Endothelial cell of umbilical vein (primary cell): Measurements from ENCODE around the gene VAV2. TPM values are rescaled to one million over a fixed set of nuclear protein-coding genes. Genes with fewer than 3 reads are reported as not detected.

Experiments
- BruUV-seq: library from RNA; stranded (reverse); fragments of 400-500 nt; replicated peaks from 2 replicates; lab custom pipeline; 2021; lab: Mats Ljungman, UMichigan
- CTCF ChIA-PET: fragments of 300-600, 350-600 bp; sonication (Branson Sonifier 250); formaldehyde crosslinking; loops from one replicate; lab custom pipeline; 2021; ENCODE audit warnings: antibody characterized with exemption, inconsistent platforms; lab: Charles Lee
- POLR2A ChIA-PET: fragments of 300-600, 350-600 bp; sonication (Branson Sonifier 250); formaldehyde crosslinking; loops from one replicate; lab custom pipeline; 2021; ENCODE audit warnings: antibody characterized with exemption, inconsistent platforms; lab: Charles Lee
- DNase-seq: peaks from one replicate; pipeline ENCODE4 v3.0.0-alpha.2; 2011; ENCODE audit warnings: low read depth, low spot score
- FAIRE-seq: peaks from 2 replicates; lab custom pipeline; 2011; peaks lifted over from hg19 to GRCh38; lab: Jason Lieb, UNC
- H2AFZ ChIP-seq: 2 replicates; pipeline ENCODE4 v1.6.0; 2012; ENCODE audit warnings: low read depth, low read length, control low read depth, inconsistent platforms
- H3K27ac ChIP-seq: 2 replicates; pipeline ENCODE4 v1.5.1; 2011; ENCODE audit warnings: low read depth, mild to moderate bottlenecking, control low read depth, low read length, moderate library complexity; ENCODE audit not compliant: insufficient read depth
- H3K27me3 ChIP-seq, 2 experiments: 2 replicates each; pipeline versions ENCODE4 v1.6.0 to v1.6.1; 2011; ENCODE audit warnings: low read length in 2 of 2, mixed read lengths in 1 of 2; ENCODE audit not compliant: control insufficient read depth in 2 of 2, insufficient read depth in 2 of 2
- H3K36me3 ChIP-seq, 2 experiments: 2 replicates in 1 of 2; 3 replicates in 1 of 2; pipeline ENCODE4 v1.5.1; 2011; ENCODE audit warnings: low read length in 2 of 2, mild to moderate bottlenecking in 1 of 2, moderate library complexity in 1 of 2; ENCODE audit not compliant: control insufficient read depth in 2 of 2, insufficient read depth in 2 of 2; ENCODE audit errors: extremely low read depth in 1 of 2
- H3K4me1 ChIP-seq: 3 replicates; pipeline ENCODE4 v1.5.1; 2011; ENCODE audit warnings: mild to moderate bottlenecking, low read length; ENCODE audit not compliant: control insufficient read depth, insufficient read depth; ENCODE audit errors: extremely low read depth
- H3K4me2 ChIP-seq: 2 replicates; pipeline ENCODE4 v1.6.1; 2011; ENCODE audit warnings: low read length, control low read depth, mixed read lengths; ENCODE audit not compliant: insufficient read depth
- H3K4me3 ChIP-seq, 3 experiments: fragments of 200-600 bp in 1 of 3; sonication (generic), shearing (Covaris generic) in 1 of 3; replicated peaks in 1 of 3; 2 replicates each; pipeline ENCODE4 v1.5.1; 2011 to 2016; ENCODE audit warnings: control low read depth in 3 of 3, low read length in 3 of 3, mild to moderate bottlenecking in 2 of 3, inconsistent platforms in 1 of 3, low read depth in 1 of 3, moderate library complexity in 1 of 3; ENCODE audit not compliant: insufficient read depth in 1 of 3
- H3K79me2 ChIP-seq: 2 replicates; pipeline ENCODE4 v1.6.0; 2012; ENCODE audit warnings: low read length, inconsistent platforms; ENCODE audit not compliant: control insufficient read depth, insufficient read depth
- H3K9ac ChIP-seq: replicated peaks from 2 replicates; pipeline ENCODE3; 2011; ENCODE audit warnings: low read length, control low read depth; ENCODE audit not compliant: insufficient read depth; ENCODE audit errors: extremely low read depth
- H3K9me1 ChIP-seq: replicated peaks from 3 replicates; pipeline ENCODE4 v1.6.0; 2011; ENCODE audit warnings: mild to moderate bottlenecking, low read length; ENCODE audit not compliant: control insufficient read depth, insufficient read depth; ENCODE audit errors: extremely low read depth
- H3K9me3 ChIP-seq: replicated peaks from 2 replicates; pipeline ENCODE4 v1.5.1; 2012; ENCODE audit warnings: low read length, inconsistent platforms; ENCODE audit not compliant: control insufficient read depth, insufficient read depth
- H4K20me1 ChIP-seq: replicated peaks from 2 replicates; pipeline ENCODE3; 2011; ENCODE audit warnings: mild to moderate bottlenecking, low read length; ENCODE audit not compliant: control insufficient read depth, insufficient read depth; ENCODE audit errors: extremely low read depth
- CTCF ChIP-seq, 2 donors: IDR thresholded peaks; 1 replicate in 1 of 2; 2 replicates in 1 of 2; pipeline ENCODE4 v1.5.1; 2011; ENCODE audit warnings: low read length in 2 of 2, mild to moderate bottlenecking in 2 of 2, moderate library complexity in 2 of 2, control low read depth in 1 of 2, inconsistent platforms in 1 of 2, low read depth in 1 of 2; ENCODE audit not compliant: insufficient read depth in 1 of 2; ENCODE audit errors: extremely low read depth in 1 of 2
- EZH2 ChIP-seq: IDR thresholded peaks from 2 replicates; pipeline ENCODE4 v1.6.1; 2012; ENCODE audit warnings: borderline replicate concordance, low read depth, mild to moderate bottlenecking, moderate library complexity, low read length, inconsistent platforms; ENCODE audit not compliant: severe bottlenecking
- FOS ChIP-seq: IDR thresholded peaks from 2 replicates; pipeline ENCODE4 v1.6.1; 2011; ENCODE audit warnings: mild to moderate bottlenecking, low read length, moderate library complexity, borderline replicate concordance; ENCODE audit not compliant: insufficient read depth
- GATA2 ChIP-seq: IDR thresholded peaks from 2 replicates; pipeline ENCODE4 v1.7.0; 2011; ENCODE audit warnings: low read depth, mild to moderate bottlenecking, moderate library complexity, mixed read lengths, low read length; ENCODE audit not compliant: insufficient read length, insufficient read depth
- JUN ChIP-seq: IDR thresholded peaks from 2 replicates; pipeline ENCODE4 v1.6.1; 2011; ENCODE audit warnings: borderline replicate concordance, low read depth; ENCODE audit not compliant: insufficient read length, insufficient read depth
- MAX ChIP-seq: IDR thresholded peaks from 2 replicates; pipeline ENCODE4 v1.6.1; 2011; ENCODE audit not compliant: insufficient read depth, insufficient read length
- MYC ChIP-seq: IDR thresholded peaks from one replicate; pipeline ENCODE4 v1.6.1; 2011; ENCODE audit warnings: mild to moderate bottlenecking, low read depth, low read length
- POLR2A ChIP-seq: IDR thresholded peaks from 2 replicates; pipeline ENCODE4 v1.6.1; 2012; ENCODE audit warnings: low read depth, mild to moderate bottlenecking, control low read depth, low read length
- POLR2AphosphoS5 ChIP-seq: IDR thresholded peaks from 2 replicates; pipeline ENCODE4 v1.6.1; 2012; ENCODE audit warnings: low read depth, mild to moderate bottlenecking, control low read depth, low read length, moderate library complexity; ENCODE audit not compliant: insufficient read depth
- dilution Hi-C: fragments of 300-500 bp; cut with MboI; formaldehyde crosslinking; loops from one replicate; pipeline ENCODE4 v1.15.0; 2019; ENCODE audit warnings: low sequenced_read_pairs; ENCODE audit not compliant: extremely low pct_ligation_motif_present
- intact Hi-C: fragments of 100-400 bp; cut with micrococcal nuclease; formaldehyde crosslinking; loops from one replicate; pipeline ENCODE4 v1.10.0; 2022
- polyA plus RNA-seq, 4 experiments: library from polyadenylated mRNA; depleted of rRNA in 3 of 4; stranded (reverse) in 3 of 4; unstranded in 1 of 4; fragments of >200 nt; gene quantifications; 2 replicates each; pipeline versions ENCODE4 v1.2.1 to v1.2.3, GENCODE V29; 2011 to 2012; ENCODE audit warnings: missing spikeins in 1 of 4
- total RNA-seq: library from RNA; stranded (reverse); gene quantifications from 2 replicates; pipeline ENCODE4 v1.2.3, GENCODE V29; 2021

Gene VAV2
- total and polyA plus RNA-seq, 2 donors (not counting 3 experiments of a cell fraction or from before 2014, with no cell fraction given): 10.6 to 30.6 TPM

- Histone ChIP-seq H3K4me1 (no peaks in the 10 kb centered on the region), H4K20me1 (no peaks in the 10 kb centered on the region), H2AFZ (no peak overlapping the region), H3K9me3 (no peaks in the 10 kb centered on the region), H3K4me3 (no peak overlapping the region), H3K36me3 (no peaks in the 10 kb centered on the region), H3K27ac (no peak overlapping the region), H3K27me3 (no peaks in the 10 kb centered on the region), H3K79me2 (no peaks in the 10 kb centered on the region), H3K9ac (no peak overlapping the region), H3K9me1 (no peaks in the 10 kb centered on the region), H3K4me2 (no peak overlapping the region)
- dilution Hi-C loops (no loop called here), intact Hi-C loops (no loop called here)
- TF ChIP-seq EZH2: no peak
- no peak for TF ChIP-seq JUN
- no peak for TF ChIP-seq POLR2AphosphoS5
- TF ChIP-seq GATA2: no peak
- TF ChIP-seq POLR2A: no peak
- TF ChIP-seq FOS: no peak
- no peak for FAIRE-seq
- POLR2A ChIA-PET: no interaction called here
- no peak for DNase-seq
- BruUV-seq: no TSS peak
- CTCF ChIA-PET: no interaction called here
Measured at GRCh38 chr9:133837627-133838597, 154.2 kb downstream of the VAV2 start.

- no peaks in the 10 kb centered on the region for H3K79me2 ChIP-seq
- H3K9ac ChIP-seq: no peak overlapping the region
- POLR2A ChIA-PET: no interaction called here
- no peaks in the 10 kb centered on the region for H3K4me1 ChIP-seq
- no peak overlapping the region for H3K4me2 ChIP-seq
- no peak overlapping the region for H3K27ac ChIP-seq
- no peak overlapping the region for H2AFZ ChIP-seq
- no peaks in the 10 kb centered on the region for H3K9me3 ChIP-seq
- DNase-seq: no peak
- BruUV-seq: no TSS peak
- CTCF ChIA-PET: no interaction called here
- H4K20me1 ChIP-seq: no peaks in the 10 kb centered on the region
- H3K27me3 ChIP-seq: no peaks in the 10 kb centered on the region
- no peaks in the 10 kb centered on the region for H3K36me3 ChIP-seq
- H3K4me3 ChIP-seq: no peak overlapping the region
- H3K9me1 ChIP-seq: no peaks in the 10 kb centered on the region
- no peak for FAIRE-seq
- TF ChIP-seq CTCF (IDR thresholded peaks at IDR 0.05; ENCODE audit: extremely low read depth in 1 of 2, insufficient read depth in 1 of 2, low read depth in 1 of 2, low read length in 2 of 2) (no peak), EZH2 (no peak), POLR2AphosphoS5 (no peak), POLR2A (no peak), JUN (no peak), GATA2 (no peak), FOS (no peak), MYC (no peak), MAX (no peak)
- intact Hi-C loops (no loop called here), dilution Hi-C loops (no loop called here)
Measured at GRCh38 chr9:133836818-133837217, 155.3 kb downstream of the VAV2 start.
